A673 (cell line): ENCODE measurements around the gene CDK5RAP2. TPM values are rescaled to one million over a fixed set of nuclear protein-coding genes. Genes with fewer than 3 reads are reported as not detected.

Experiments used
- BruUV-seq: library from RNA; stranded (reverse); fragments of 400-500 nt; replicated peaks from 2 replicates; lab custom pipeline; 2021; lab: Mats Ljungman, UMichigan
- CTCF ChIA-PET: fragments of 300-600 bp; sonication (Branson Sonifier 250); formaldehyde crosslinking; loops from one replicate; lab custom pipeline; 2022; ENCODE audit warnings: antibody characterized with exemption; lab: Charles Lee
- POLR2A ChIA-PET: fragments of 300-600 bp; sonication (Branson Sonifier 250); formaldehyde crosslinking; loops from one replicate; lab custom pipeline; 2022; ENCODE audit warnings: antibody characterized with exemption; ENCODE audit not compliant: low non-redundant PET; lab: Charles Lee
- DNase-seq: peaks from one replicate; pipeline ENCODE4 v3.0.0-alpha.2; 2015; ENCODE audit warnings: low spot score
- H3K27ac ChIP-seq: fragments of 200-600 bp; sonication (generic); 2 replicates; pipeline ENCODE4 v1.5.1; 2016; ENCODE audit warnings: mixed run types, low read depth, mild to moderate bottlenecking, mixed read lengths, antibody characterized with exemption, low read length; ENCODE audit not compliant: poor library complexity, severe bottlenecking
- H3K27me3 ChIP-seq: fragments of 200-600 bp; sonication (generic); replicated peaks from 2 replicates; pipeline ENCODE4 v1.6.1; 2017; ENCODE audit warnings: mixed run types, low read depth, mild to moderate bottlenecking, mixed read lengths, antibody characterized with exemption, low read length; ENCODE audit not compliant: insufficient read depth, poor library complexity
- H3K36me3 ChIP-seq: fragments of 200-600 bp; sonication (generic); 2 replicates; pipeline ENCODE4 v1.6.1; 2016; ENCODE audit warnings: mixed run types, mild to moderate bottlenecking, mixed read lengths, antibody characterized with exemption, low read length; ENCODE audit not compliant: insufficient read depth, poor library complexity, severe bottlenecking
- H3K4me1 ChIP-seq: fragments of 200-600 bp; sonication (generic); 2 replicates; pipeline ENCODE4 v1.6.1; 2017; ENCODE audit warnings: mixed run types, mild to moderate bottlenecking, mixed read lengths, antibody characterized with exemption, low read length; ENCODE audit not compliant: insufficient read depth, poor library complexity, severe bottlenecking
- H3K4me3 ChIP-seq: fragments of 200-600 bp; sonication (generic); 2 replicates; pipeline ENCODE4 v1.5.1; 2016; ENCODE audit warnings: low read depth, mixed run types, mild to moderate bottlenecking, mixed read lengths, low read length; ENCODE audit not compliant: poor library complexity, severe bottlenecking
- H3K9me3 ChIP-seq: fragments of 200-600 bp; sonication (generic); 2 replicates; pipeline ENCODE4 v1.6.1; 2016; ENCODE audit warnings: mixed run types, low read depth, mild to moderate bottlenecking, mixed read lengths, antibody characterized with exemption, low read length; ENCODE audit not compliant: poor library complexity, severe bottlenecking
- EZH2 ChIP-seq: fragments of 200-600 bp; sonication (generic); IDR thresholded peaks from 2 replicates; pipeline ENCODE4 v1.6.1; 2017; ENCODE audit warnings: borderline replicate concordance, low read depth, mild to moderate bottlenecking, mixed read lengths, antibody characterized with exemption, low read length; ENCODE audit not compliant: poor library complexity, severe bottlenecking
- intact Hi-C: fragments of 100-400 bp; cut with micrococcal nuclease; formaldehyde crosslinking; loops from one replicate; pipeline ENCODE4 v1.10.0; 2022; ENCODE audit not compliant: unreplicated experiment
- total RNA-seq: library from RNA; stranded (reverse); gene quantifications from 2 replicates; pipeline ENCODE4 v1.2.3, GENCODE V29; 2021
- TF ChIP-seq, protein P1 (sequence below): fragments of 300-800, 200-600 bp; sonication (generic); conservative IDR thresholded peaks from 2 replicates; pipeline ENCODE4 v1.5.1; 2017; ENCODE audit warnings: low read depth, mild to moderate bottlenecking, antibody characterized with exemption, low read length, moderate library complexity, mixed read lengths

Gene CDK5RAP2
- total RNA-seq, 1 experiment from 2014 or later = 94.5 TPM

DNA sequence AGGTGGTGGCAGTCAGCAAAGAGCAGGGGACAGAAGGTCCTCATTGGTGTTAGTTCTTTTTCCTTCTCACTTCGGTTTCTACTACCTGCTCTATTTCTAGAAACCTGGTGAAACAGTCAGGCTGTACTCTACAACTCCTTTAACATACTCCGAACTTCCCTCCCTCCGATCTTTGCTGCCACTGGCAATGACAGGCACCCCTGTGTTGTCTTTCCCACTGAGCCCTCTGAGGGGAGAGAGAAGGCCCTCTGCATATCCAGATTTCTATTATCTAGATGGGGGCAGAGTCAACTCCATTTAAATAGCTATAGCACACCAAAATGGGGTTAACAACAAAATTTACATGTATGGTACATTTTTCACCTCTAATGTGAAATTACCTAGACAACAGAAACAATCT is 123.7 kb downstream of the CDK5RAP2 start:
- Histone ChIP-seq H3K4me1 (no peaks in the 10 kb centered on the region), H3K36me3 (peaks cover 38% of the 10 kb centered on the region), H3K9me3 (no peaks in the 10 kb centered on the region), H3K27ac (no peak overlapping the region), H3K4me3 (no peak overlapping the region), H3K27me3 (no peaks in the 10 kb centered on the region)
- CTCF ChIA-PET = no interaction called here
- intact Hi-C loops = no loop called here
- BruUV-seq = no TSS peak
- TF ChIP-seq, protein P1, sequence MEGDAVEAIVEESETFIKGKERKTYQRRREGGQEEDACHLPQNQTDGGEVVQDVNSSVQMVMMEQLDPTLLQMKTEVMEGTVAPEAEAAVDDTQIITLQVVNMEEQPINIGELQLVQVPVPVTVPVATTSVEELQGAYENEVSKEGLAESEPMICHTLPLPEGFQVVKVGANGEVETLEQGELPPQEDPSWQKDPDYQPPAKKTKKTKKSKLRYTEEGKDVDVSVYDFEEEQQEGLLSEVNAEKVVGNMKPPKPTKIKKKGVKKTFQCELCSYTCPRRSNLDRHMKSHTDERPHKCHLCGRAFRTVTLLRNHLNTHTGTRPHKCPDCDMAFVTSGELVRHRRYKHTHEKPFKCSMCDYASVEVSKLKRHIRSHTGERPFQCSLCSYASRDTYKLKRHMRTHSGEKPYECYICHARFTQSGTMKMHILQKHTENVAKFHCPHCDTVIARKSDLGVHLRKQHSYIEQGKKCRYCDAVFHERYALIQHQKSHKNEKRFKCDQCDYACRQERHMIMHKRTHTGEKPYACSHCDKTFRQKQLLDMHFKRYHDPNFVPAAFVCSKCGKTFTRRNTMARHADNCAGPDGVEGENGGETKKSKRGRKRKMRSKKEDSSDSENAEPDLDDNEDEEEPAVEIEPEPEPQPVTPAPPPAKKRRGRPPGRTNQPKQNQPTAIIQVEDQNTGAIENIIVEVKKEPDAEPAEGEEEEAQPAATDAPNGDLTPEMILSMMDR = no peak
- no peak for TF ChIP-seq EZH2
- no peak for DNase-seq
- POLR2A ChIA-PET = no interaction called here

DNA sequence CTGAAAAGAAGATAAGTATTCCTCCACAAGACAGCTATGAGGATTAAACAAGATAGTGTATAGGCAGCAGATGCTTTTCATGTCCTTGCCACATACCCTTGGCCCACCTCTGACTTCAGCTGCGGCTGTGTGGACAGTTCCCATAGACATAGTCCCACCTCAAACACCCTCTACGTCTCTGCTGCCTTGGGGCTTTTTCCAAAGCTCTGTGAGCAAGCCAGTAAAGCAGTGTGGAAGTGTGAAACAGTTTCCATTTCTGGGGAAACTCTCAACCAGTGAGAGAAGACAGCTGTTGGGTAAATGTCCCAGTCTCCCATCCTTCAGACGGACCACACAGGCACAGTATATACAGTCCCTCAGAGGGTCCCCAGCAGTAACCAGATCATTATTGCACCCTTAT is 125.5 kb downstream of the CDK5RAP2 start:
- TF ChIP-seq EZH2 = no peak
- TF ChIP-seq, protein P1 = no peak
- Histone ChIP-seq H3K4me1 (no peaks in the 10 kb centered on the region), H3K27ac (no peak overlapping the region), H3K27me3 (no peaks in the 10 kb centered on the region), H3K9me3 (no peaks in the 10 kb centered on the region), H3K4me3 (no peak overlapping the region), H3K36me3 (peaks cover 39% of the 10 kb centered on the region)
- ChIA-PET CTCF (no interaction called here), POLR2A (no interaction called here)
- BruUV-seq = no TSS peak
- DNase-seq = no peak
- intact Hi-C loops = no loop called here

DNA sequence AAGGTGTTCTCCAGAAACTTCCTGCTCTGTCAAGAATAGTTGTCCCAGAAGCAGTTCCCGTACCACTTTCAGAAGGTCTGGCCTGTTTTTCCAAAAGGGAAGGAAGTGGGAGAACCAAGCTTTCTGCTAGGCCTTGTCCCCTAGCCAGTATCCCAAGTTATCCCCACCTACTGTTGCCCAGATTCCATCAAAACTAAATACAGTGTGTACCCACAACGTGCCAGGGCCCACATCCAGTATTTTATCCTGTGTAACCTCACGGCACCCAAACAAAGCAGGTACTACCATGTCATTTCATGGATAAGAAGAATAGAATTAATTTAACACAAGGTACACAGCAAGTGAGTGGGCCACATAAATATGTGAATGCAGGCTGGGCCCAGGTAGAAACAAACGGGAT is 126.2 kb downstream of the CDK5RAP2 start:
- no peak overlapping the region for H3K27ac ChIP-seq
- H3K36me3 ChIP-seq = peaks cover 33% of the 10 kb centered on the region
- ChIA-PET CTCF (no interaction called here), POLR2A (no interaction called here)
- H3K4me1 ChIP-seq = no peaks in the 10 kb centered on the region
- intact Hi-C loops = no loop called here
- no peak for DNase-seq
- H3K9me3 ChIP-seq = no peaks in the 10 kb centered on the region
- no peak overlapping the region for H3K4me3 ChIP-seq
- TF ChIP-seq, protein P1 = no peak
- TF ChIP-seq EZH2 = no peak
- no TSS peak for BruUV-seq
- no peaks in the 10 kb centered on the region for H3K27me3 ChIP-seq
